GM12875 (cell line): ENCODE results near the gene AADACL4.
"Not testable (repeated sequence)": the region's sequence is repeated elsewhere in the genome, so short reads cannot be mapped to it uniquely, and the experiment has no call there.

Experiments used
- H3K4me3 ChIP-seq: one replicate; pipeline ENCODE4 v1.5.1; 2011; ENCODE audit warnings: low read depth, low read length, control low read depth
- TF ChIP-seq, protein P1 (sequence below): IDR thresholded peaks from 2 replicates; pipeline ENCODE4 v1.5.1; 2011; ENCODE audit warnings: low read depth, mild to moderate bottlenecking, control low read depth, inconsistent platforms, low read length, moderate library complexity, borderline replicate concordance; ENCODE audit not compliant: insufficient read depth

The AADACL4 gene

GRCh38 chr1:12637693-12638092, 6.2 kb upstream of the AADACL4 start:
- no peak overlapping the region for H3K4me3 ChIP-seq
- TF ChIP-seq, protein P1, sequence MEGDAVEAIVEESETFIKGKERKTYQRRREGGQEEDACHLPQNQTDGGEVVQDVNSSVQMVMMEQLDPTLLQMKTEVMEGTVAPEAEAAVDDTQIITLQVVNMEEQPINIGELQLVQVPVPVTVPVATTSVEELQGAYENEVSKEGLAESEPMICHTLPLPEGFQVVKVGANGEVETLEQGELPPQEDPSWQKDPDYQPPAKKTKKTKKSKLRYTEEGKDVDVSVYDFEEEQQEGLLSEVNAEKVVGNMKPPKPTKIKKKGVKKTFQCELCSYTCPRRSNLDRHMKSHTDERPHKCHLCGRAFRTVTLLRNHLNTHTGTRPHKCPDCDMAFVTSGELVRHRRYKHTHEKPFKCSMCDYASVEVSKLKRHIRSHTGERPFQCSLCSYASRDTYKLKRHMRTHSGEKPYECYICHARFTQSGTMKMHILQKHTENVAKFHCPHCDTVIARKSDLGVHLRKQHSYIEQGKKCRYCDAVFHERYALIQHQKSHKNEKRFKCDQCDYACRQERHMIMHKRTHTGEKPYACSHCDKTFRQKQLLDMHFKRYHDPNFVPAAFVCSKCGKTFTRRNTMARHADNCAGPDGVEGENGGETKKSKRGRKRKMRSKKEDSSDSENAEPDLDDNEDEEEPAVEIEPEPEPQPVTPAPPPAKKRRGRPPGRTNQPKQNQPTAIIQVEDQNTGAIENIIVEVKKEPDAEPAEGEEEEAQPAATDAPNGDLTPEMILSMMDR = no peak

DNA sequence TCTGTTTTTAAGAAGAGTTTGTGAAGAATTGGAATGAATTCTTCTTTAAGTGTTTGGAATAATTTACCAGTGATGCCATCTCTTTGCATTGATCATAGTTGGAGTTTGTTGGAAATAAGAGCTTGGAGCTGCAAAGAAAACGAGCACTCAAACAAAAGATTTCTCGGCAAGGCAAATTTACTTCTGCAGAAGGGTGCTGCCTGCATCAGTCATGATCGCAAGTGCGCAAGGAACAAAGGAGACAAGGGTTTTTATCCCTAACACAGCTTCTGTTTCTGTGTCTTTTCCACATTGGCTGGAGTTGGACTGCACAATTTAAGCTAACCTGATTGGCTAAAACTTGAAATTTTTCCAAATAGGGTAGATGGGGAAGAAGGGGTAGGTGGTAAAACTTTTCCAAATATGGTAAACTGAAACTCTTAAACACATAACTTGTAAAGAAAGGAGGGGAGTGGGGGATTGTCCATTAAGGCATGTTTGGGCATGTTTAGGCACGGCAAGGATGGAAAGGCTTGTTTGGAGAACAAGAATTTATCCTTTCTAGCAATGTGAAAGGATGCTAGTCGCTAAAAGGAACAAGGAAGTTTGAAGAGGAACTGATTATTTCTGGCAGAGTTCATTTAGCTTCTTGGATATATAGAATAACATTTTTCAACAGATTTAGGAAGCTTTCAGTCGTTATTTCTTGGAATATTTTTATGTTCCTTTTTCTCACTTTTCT, 3.5 kb upstream of the AADACL4 start:
- no peak overlapping the region for H3K4me3 ChIP-seq
- TF ChIP-seq, protein P1 = no peak

- H3K4me3 ChIP-seq = no peak overlapping the region
- TF ChIP-seq, protein P1 = no peak
Observed at GRCh38 chr1:12640958-12641272, 3.0 kb upstream of the AADACL4 start.

- H3K4me3 ChIP-seq = no peak overlapping the region
- TF ChIP-seq, protein P1 = no peak
Observed at GRCh38 chr1:12643079-12643478, 806 bp upstream of the AADACL4 start.

- H3K4me3 ChIP-seq = no peak overlapping the region
- TF ChIP-seq, protein P1 = no peak
Observed at GRCh38 chr1:12644237-12644636, 352 bp downstream of the AADACL4 start.

DNA sequence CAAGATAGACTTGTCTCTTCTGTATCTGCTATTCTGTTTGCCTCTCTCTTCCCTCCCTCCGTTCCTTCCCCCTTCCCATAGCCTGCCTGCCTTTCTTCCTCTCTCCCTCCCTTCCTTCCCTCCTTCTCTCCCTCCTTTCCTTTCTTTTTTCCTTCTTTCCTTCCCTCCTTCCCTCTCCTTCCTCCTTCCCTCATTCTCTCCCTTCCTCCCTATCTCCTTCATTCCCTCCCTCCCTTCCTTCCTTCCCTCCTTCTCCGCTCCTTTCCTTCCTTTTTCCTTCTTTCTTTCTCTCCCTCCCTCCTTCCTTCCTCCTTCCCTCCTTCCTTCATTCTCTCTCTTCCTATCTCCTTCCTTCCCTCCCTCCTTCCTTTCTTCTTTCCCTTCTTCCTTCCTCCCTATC, 944 bp downstream of the AADACL4 start:
- no peak overlapping the region for H3K4me3 ChIP-seq
- TF ChIP-seq, protein P1 = no peak

GRCh38 chr1:12645401-12645800, 1.5 kb downstream of the AADACL4 start:
- H3K4me3 ChIP-seq = not testable (repeated sequence)
